ENCODE data around the gene CDH4.

CDH4 gene

DNA sequence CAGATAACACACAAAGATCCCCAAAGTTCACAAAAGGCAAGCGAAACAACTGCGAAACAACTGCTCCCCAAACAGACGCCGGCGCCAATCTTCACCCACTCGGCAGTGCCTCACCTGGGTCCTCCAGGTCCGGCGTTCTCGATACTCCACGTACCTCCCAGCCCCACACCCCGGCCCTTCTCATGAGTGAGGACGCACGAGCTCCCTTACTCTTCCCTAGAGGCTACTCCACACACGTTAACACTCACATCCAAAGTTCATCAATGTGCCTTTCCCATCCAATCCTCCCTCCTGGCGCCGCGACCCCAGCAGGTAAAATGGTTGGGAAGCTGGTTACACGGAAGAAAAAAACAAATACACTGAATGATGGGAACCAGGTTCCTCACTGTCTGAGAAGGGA is 736.6 kb downstream of the CDH4 start:
- in situ Hi-C loops (cut with MboI; ENCODE audit: low sequenced_read_pairs) = no loop called here

DNA sequence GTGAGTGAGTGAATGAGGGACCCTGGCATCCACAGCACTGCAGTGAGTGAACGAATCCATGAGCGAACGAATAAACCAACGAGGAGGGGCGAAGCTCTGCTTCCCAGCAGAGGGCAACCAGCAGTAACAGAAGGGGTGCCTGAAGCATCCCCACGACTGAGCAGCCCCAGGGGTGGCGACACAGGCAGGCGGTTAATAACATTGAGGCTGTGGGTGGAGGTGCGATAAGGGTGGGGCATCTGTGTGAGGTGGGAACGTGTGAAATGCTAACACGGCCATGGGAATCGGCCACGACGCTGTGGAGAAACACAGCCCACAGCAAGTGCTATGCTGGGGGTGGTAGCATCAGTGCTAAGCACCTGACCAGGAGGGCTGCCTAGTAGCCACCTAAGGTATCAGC is 737.7 kb downstream of the CDH4 start:
- in situ Hi-C loops (cut with MboI; ENCODE audit: low sequenced_read_pairs) = no loop called here

All from hTERT RPE-1 (cell line).